Upper lobe of left lung (tissue), 6 donors: ENCODE results near the gene CLASP1. TPM values are rescaled to one million over a fixed set of nuclear protein-coding genes. Genes with fewer than 3 reads are reported as not detected.

Experiments used
- ATAC-seq, 2 donors: fragments of 200-7000 bp; cut with Tn5 transposase; one replicate each; pipeline ENCODE4 v1.9.1; 2022; ENCODE audit warnings: mild to moderate bottlenecking in 2 of 2, moderate library complexity in 2 of 2; ENCODE audit not compliant: low FRiP score in 2 of 2
- DNase-seq, 2 donors: peaks; one replicate each; pipeline ENCODE4 v3.0.0-alpha.2; 2019 to 2020
- H3K27ac ChIP-seq, 4 donors: fragments of 200-600 bp; sonication (generic); one replicate each; pipeline ENCODE4 v1.5.1; 2016 to 2019
- H3K27me3 ChIP-seq, 4 donors: fragments of 200-600 bp; sonication (generic); one replicate each; pipeline ENCODE4 v1.5.1; 2017 to 2019
- H3K36me3 ChIP-seq, 4 donors: fragments of 200-600 bp; sonication (generic); one replicate each; pipeline ENCODE4 v1.5.1; 2016 to 2019
- H3K4me1 ChIP-seq, 4 donors: fragments of 200-600 bp; sonication (generic); one replicate each; pipeline ENCODE4 v1.5.1; 2018 to 2019
- H3K4me3 ChIP-seq, 4 donors: fragments of 200-600 bp; sonication (generic); one replicate each; pipeline ENCODE4 v1.5.1; 2017 to 2019; ENCODE audit warnings: mild to moderate bottlenecking in 2 of 4, moderate library complexity in 1 of 4
- H3K9me3 ChIP-seq, 4 donors: fragments of 200-600 bp; sonication (generic); one replicate each; pipeline ENCODE4 v1.5.1; 2018 to 2019
- EP300 ChIP-seq, 4 donors: sonication (generic); formaldehyde crosslinking; IDR thresholded peaks; one replicate each; pipeline ENCODE4 v1.5.1; 2017; ENCODE audit warnings: antibody characterized with exemption in 4 of 4, control low read depth in 2 of 4
- POLR2A ChIP-seq, 4 donors: fragments of 450-650 bp; IDR thresholded peaks; one replicate each; pipeline ENCODE4 v1.5.1; 2016 to 2017; ENCODE audit warnings: antibody characterized with exemption in 4 of 4, mild to moderate bottlenecking in 2 of 4
- POLR2AphosphoS5 ChIP-seq, 2 donors: sonication (generic); formaldehyde crosslinking; IDR thresholded peaks; one replicate each; pipeline ENCODE4 v1.5.1; 2017; ENCODE audit warnings: antibody characterized with exemption in 2 of 2
- WGBS, 2 donors: methylation state at CpG; one replicate each; pipeline ENCODE4 v1.1.5; 2017 to 2018; 5-methylcytosine and 5-hydroxymethylcytosine counted together
- total RNA-seq, 6 donors: library from RNA; depleted of rRNA in 4 of 6; stranded (reverse); fragments of >200 nt in 4 of 6; gene quantifications; one replicate each; pipeline versions ENCODE4 v1.1.0 to v1.2.1, GENCODE V29; 2016 to 2021
- TF ChIP-seq, protein P1 (sequence below), 6 experiments: fragments of 450-650 bp in 4 of 6; fragments of 200-600 bp in 2 of 6; sonication (generic) in 2 of 6; IDR thresholded peaks; one replicate each; pipeline ENCODE4 v1.5.1; 2016 to 2019; ENCODE audit warnings: antibody characterized with exemption in 6 of 6
- donor health status: DM: no; HTN: no; CAD: no; lungs with moderate emphysema.
- donor health status: DM: no; HTN: yes; CAD: no; lungs with severe emphysema.

CLASP1 gene
- 10 to 100 TPM; 36.3 to 95.3 (median 46.8) TPM for total RNA-seq

- TF ChIP-seq POLR2AphosphoS5 (IDR thresholded peaks at IDR 0.05) (peak in 1 of 2 donors; percentile 49), EP300 (IDR thresholded peaks at IDR 0.05) (no peak), POLR2A (IDR thresholded peaks at IDR 0.05) (peak in 2 of 4 donors; percentile 4 to 26)
- TF ChIP-seq, protein P1, sequence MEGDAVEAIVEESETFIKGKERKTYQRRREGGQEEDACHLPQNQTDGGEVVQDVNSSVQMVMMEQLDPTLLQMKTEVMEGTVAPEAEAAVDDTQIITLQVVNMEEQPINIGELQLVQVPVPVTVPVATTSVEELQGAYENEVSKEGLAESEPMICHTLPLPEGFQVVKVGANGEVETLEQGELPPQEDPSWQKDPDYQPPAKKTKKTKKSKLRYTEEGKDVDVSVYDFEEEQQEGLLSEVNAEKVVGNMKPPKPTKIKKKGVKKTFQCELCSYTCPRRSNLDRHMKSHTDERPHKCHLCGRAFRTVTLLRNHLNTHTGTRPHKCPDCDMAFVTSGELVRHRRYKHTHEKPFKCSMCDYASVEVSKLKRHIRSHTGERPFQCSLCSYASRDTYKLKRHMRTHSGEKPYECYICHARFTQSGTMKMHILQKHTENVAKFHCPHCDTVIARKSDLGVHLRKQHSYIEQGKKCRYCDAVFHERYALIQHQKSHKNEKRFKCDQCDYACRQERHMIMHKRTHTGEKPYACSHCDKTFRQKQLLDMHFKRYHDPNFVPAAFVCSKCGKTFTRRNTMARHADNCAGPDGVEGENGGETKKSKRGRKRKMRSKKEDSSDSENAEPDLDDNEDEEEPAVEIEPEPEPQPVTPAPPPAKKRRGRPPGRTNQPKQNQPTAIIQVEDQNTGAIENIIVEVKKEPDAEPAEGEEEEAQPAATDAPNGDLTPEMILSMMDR (IDR thresholded peaks at IDR 0.05) = no peak
- H3K36me3 ChIP-seq = peaks cover 0 to 4% (median 0%) of the 10 kb centered on the region in 4 donors
- H3K4me3 ChIP-seq = peak within 1 kb of the TSS; percentile 74 to 96 (median 88)
- DNase-seq (peak in 1 of 2 donors; percentile 92), ATAC-seq (peak; percentile 70 to 75)
- H3K9me3 ChIP-seq = no peaks in the 10 kb centered on the region
- WGBS, 2 donors = 0 to 1% methylated on average over 31 of the region's 36 CpGs
- H3K27ac ChIP-seq = peak within 1 kb of the TSS; percentile 95 to 97 (median 97)
- peaks cover 27 to 44% (median 42%) of the 10 kb centered on the region in 4 donors for H3K4me1 ChIP-seq
- H3K27me3 ChIP-seq = peaks cover 0 to 2% (median 0%) of the 10 kb centered on the region in 4 donors
Measured at GRCh38 chr2:121649149-121649595, at the start of gene CLASP1. CLASP1 (minus strand) TSS chr2:121649462; CDS start chr2:121605895, 43,567 bp downstream.

- 66 to 70% methylated on average over 11 of the region's 11 CpGs for WGBS, 2 donors
- H3K27me3 ChIP-seq = no peaks in the 10 kb centered on the region
- H3K27ac ChIP-seq = no peak overlapping the region
- H3K4me1 ChIP-seq = peaks cover 9 to 36% (median 30%) of the 10 kb centered on the region in 4 donors
- no peak overlapping the region for H3K4me3 ChIP-seq
- H3K36me3 ChIP-seq = no peaks in the 10 kb centered on the region
- ATAC-seq = no peak
- no peaks in the 10 kb centered on the region for H3K9me3 ChIP-seq
- TF ChIP-seq, protein P1 (IDR thresholded peaks at IDR 0.05) = no peak
- TF ChIP-seq EP300 (IDR thresholded peaks at IDR 0.05) (no peak), POLR2A (IDR thresholded peaks at IDR 0.05) (no peak), POLR2AphosphoS5 (IDR thresholded peaks at IDR 0.05) (no peak)
- peak in 1 of 2 donors; percentile 50 for DNase-seq
Measured at GRCh38 chr2:121698318-121698930, 49.2 kb upstream of the CLASP1 start.

- 28 to 44% methylated on average over 4 of the region's 4 CpGs for WGBS, 2 donors
- Histone ChIP-seq H3K27ac (peak overlapping the region; percentile 11 to 80 (median 48)), H3K4me1 (peaks cover 9 to 36% (median 30%) of the 10 kb centered on the region in 4 donors), H3K27me3 (no peaks in the 10 kb centered on the region), H3K36me3 (no peaks in the 10 kb centered on the region), H3K9me3 (no peaks in the 10 kb centered on the region), H3K4me3 (no peak overlapping the region)
- ATAC-seq (peak in 1 of 2 donors; percentile 67), DNase-seq (peak in 1 of 2 donors; percentile 47)
- no peak for TF ChIP-seq POLR2A (IDR thresholded peaks at IDR 0.05)
- no peak for TF ChIP-seq EP300 (IDR thresholded peaks at IDR 0.05)
- TF ChIP-seq POLR2AphosphoS5 (IDR thresholded peaks at IDR 0.05) = no peak
- TF ChIP-seq, protein P1 (IDR thresholded peaks at IDR 0.05) = no peak
Measured at GRCh38 chr2:121697108-121697631, 47.9 kb upstream of the CLASP1 start.

GRCh38 chr2:121696410-121696930, 47.2 kb upstream of the CLASP1 start:
- H3K36me3 ChIP-seq = no peaks in the 10 kb centered on the region
- H3K4me1 ChIP-seq = peaks cover 9 to 36% (median 30%) of the 10 kb centered on the region in 4 donors
- DNase-seq (no peak), ATAC-seq (no peak)
- 85 to 86% methylated on average over 6 to 7 of the region's 7 CpGs for WGBS, 2 donors
- TF ChIP-seq POLR2A (IDR thresholded peaks at IDR 0.05) = no peak
- no peak for TF ChIP-seq POLR2AphosphoS5 (IDR thresholded peaks at IDR 0.05)
- TF ChIP-seq EP300 (IDR thresholded peaks at IDR 0.05) = no peak
- TF ChIP-seq, protein P1 (IDR thresholded peaks at IDR 0.05) = no peak
- H3K27ac ChIP-seq = peak overlapping the region in 3 of 4 donors; percentile 42 to 80 (median 53)
- H3K4me3 ChIP-seq = no peak overlapping the region
- no peaks in the 10 kb centered on the region for H3K9me3 ChIP-seq
- no peaks in the 10 kb centered on the region for H3K27me3 ChIP-seq
